Ectodermal cell (in vitro differentiated cells): ENCODE measurements around the gene GSDME. TPM values are rescaled to one million over a fixed set of nuclear protein-coding genes. Genes with fewer than 3 reads are reported as not detected.
"Not testable (repeated sequence)": the region's sequence is repeated elsewhere in the genome, so short reads cannot be mapped to it uniquely, and the experiment has no call there.

Experiments used
- H3K27ac ChIP-seq: 2 replicates; pipeline ENCODE4 v1.7.0; 2013; ENCODE audit warnings: mild to moderate bottlenecking, low read depth, low read length; ENCODE audit not compliant: insufficient read depth, poor library complexity, severe bottlenecking
- H3K27me3 ChIP-seq: 2 replicates; pipeline ENCODE4 v1.7.0; 2013; ENCODE audit warnings: mild to moderate bottlenecking, low read length; ENCODE audit not compliant: insufficient read depth, control insufficient read depth, poor library complexity, severe bottlenecking
- H3K36me3 ChIP-seq: one replicate; pipeline ENCODE4 v1.7.0; 2013; ENCODE audit warnings: low read length; ENCODE audit not compliant: control insufficient read depth, insufficient read depth
- H3K4me1 ChIP-seq: one replicate; pipeline ENCODE4 v1.7.0; 2013; ENCODE audit warnings: low read length; ENCODE audit not compliant: control insufficient read depth, insufficient read depth
- H3K4me3 ChIP-seq: 2 replicates; pipeline ENCODE4 v1.7.0; 2013; ENCODE audit warnings: low read depth, low read length, control low read depth; ENCODE audit not compliant: insufficient read depth
- H3K9me3 ChIP-seq: 2 replicates; pipeline ENCODE4 v1.7.0; 2013; ENCODE audit warnings: mild to moderate bottlenecking, low read length, moderate library complexity; ENCODE audit not compliant: control insufficient read depth
- WGBS, 2 experiments: methylation state at CpG; one replicate each; pipeline ENCODE4 v1.1.7; 2013; ENCODE audit warnings: missing lambda C conversion rate in 2 of 2; 5-methylcytosine and 5-hydroxymethylcytosine counted together
- polyA plus RNA-seq, 4 experiments: library from polyadenylated mRNA; stranded (reverse); fragments of 50-300 nt; gene quantifications; one replicate each; pipeline ENCODE4 v1.2.3, GENCODE V29; 2013

Gene GSDME
- polyA plus RNA-seq (2013, experiment 1 of 4), result 13.5 TPM
- 15.6 TPM for polyA plus RNA-seq (2013, experiment 2 of 4)
- 14.8 TPM for polyA plus RNA-seq (2013, experiment 3 of 4)
- polyA plus RNA-seq (2013, experiment 4 of 4), result 14.4 TPM

- Histone ChIP-seq H3K36me3 (no peaks in the 10 kb centered on the region), H3K4me1 (no peaks in the 10 kb centered on the region), H3K9me3 (no peaks in the 10 kb centered on the region), H3K4me3 (peak within 1 kb of the TSS; percentile 58), H3K27me3 (peaks cover 41% of the 10 kb centered on the region), H3K27ac (no peak within 1 kb of the TSS)
- 12 to 13% methylated on average over 81 of the region's 81 CpGs for WGBS, 2 experiments
Measured at GRCh38 chr7:24757353-24758275, at the start of gene GSDME. GSDME (minus strand) TSS chr7:24757464; CDS start chr7:24749774, 7,690 bp downstream.

- H3K27ac ChIP-seq, result no peak overlapping the region
- H3K4me3 ChIP-seq, result no peak overlapping the region
- WGBS, 2 experiments, result 68 to 71% methylated on average over 5 of the region's 5 CpGs
Measured at GRCh38 chr7:24802300-24802699, 45.0 kb upstream of the GSDME start.

GRCh38 chr7:24801883-24802282, 44.6 kb upstream of the GSDME start:
- H3K9me3 ChIP-seq, result no peaks in the 10 kb centered on the region
- no peaks in the 10 kb centered on the region for H3K36me3 ChIP-seq
- no peaks in the 10 kb centered on the region for H3K27me3 ChIP-seq
- WGBS, 2 experiments, result 92% methylated on average over 2 of the region's 2 CpGs
- no peaks in the 10 kb centered on the region for H3K4me1 ChIP-seq
- no peak overlapping the region for H3K4me3 ChIP-seq
- H3K27ac ChIP-seq, result no peak overlapping the region

More at GRCh38 chr7:24802300-24802699, 45.0 kb upstream of the GSDME start:
- no peaks in the 10 kb centered on the region for H3K9me3 ChIP-seq
- no peaks in the 10 kb centered on the region for H3K4me1 ChIP-seq
- no peaks in the 10 kb centered on the region for H3K36me3 ChIP-seq
- H3K27me3 ChIP-seq, result no peaks in the 10 kb centered on the region

- Histone ChIP-seq H3K4me3 (no peak overlapping the region), H3K27me3 (no peaks in the 10 kb centered on the region), H3K9me3 (no peaks in the 10 kb centered on the region), H3K36me3 (no peaks in the 10 kb centered on the region), H3K27ac (no peak overlapping the region), H3K4me1 (no peaks in the 10 kb centered on the region)
- WGBS, 2 experiments, result 89 to 92% methylated on average over 9 of the region's 9 CpGs
Measured at GRCh38 chr7:24800667-24801066, 43.4 kb upstream of the GSDME start.

- Histone ChIP-seq H3K27ac (no peak overlapping the region), H3K27me3 (no peaks in the 10 kb centered on the region), H3K9me3 (no peaks in the 10 kb centered on the region), H3K36me3 (no peaks in the 10 kb centered on the region), H3K4me1 (no peaks in the 10 kb centered on the region), H3K4me3 (no peak overlapping the region)
- WGBS, 2 experiments, result 95 to 96% methylated on average over 5 of the region's 6 CpGs
Measured at GRCh38 chr7:24800073-24800472, 42.8 kb upstream of the GSDME start.

GRCh38 chr7:24799506-24799905, 42.2 kb upstream of the GSDME start:
- H3K36me3 ChIP-seq, result no peaks in the 10 kb centered on the region
- no peak overlapping the region for H3K4me3 ChIP-seq
- no peaks in the 10 kb centered on the region for H3K27me3 ChIP-seq
- no peaks in the 10 kb centered on the region for H3K9me3 ChIP-seq
- no peaks in the 10 kb centered on the region for H3K4me1 ChIP-seq
- no peak overlapping the region for H3K27ac ChIP-seq
- WGBS, 2 experiments, result 93 to 96% methylated on average over 2 to 3 of the region's 3 CpGs

GRCh38 chr7:24798261-24798660, 41.0 kb upstream of the GSDME start:
- Histone ChIP-seq H3K36me3 (no peaks in the 10 kb centered on the region), H3K9me3 (no peaks in the 10 kb centered on the region), H3K4me1 (no peaks in the 10 kb centered on the region), H3K27me3 (no peaks in the 10 kb centered on the region), H3K4me3 (no peak overlapping the region), H3K27ac (no peak overlapping the region)
- WGBS, 2 experiments, result 95 to 97% methylated on average over 3 to 4 of the region's 4 CpGs

GRCh38 chr7:24797270-24797669, 40.0 kb upstream of the GSDME start:
- WGBS, 2 experiments, result 93 to 94% methylated on average over 4 of the region's 4 CpGs
- no peak overlapping the region for H3K27ac ChIP-seq
- H3K4me1 ChIP-seq, result no peaks in the 10 kb centered on the region
- H3K27me3 ChIP-seq, result no peaks in the 10 kb centered on the region
- H3K9me3 ChIP-seq, result no peaks in the 10 kb centered on the region
- H3K4me3 ChIP-seq, result no peak overlapping the region
- no peaks in the 10 kb centered on the region for H3K36me3 ChIP-seq

GRCh38 chr7:24795407-24795767, 38.1 kb upstream of the GSDME start:
- no peaks in the 10 kb centered on the region for H3K27me3 ChIP-seq
- WGBS, 2 experiments, result 95 to 96% methylated on average over 9 of the region's 9 CpGs
- no peaks in the 10 kb centered on the region for H3K36me3 ChIP-seq
- no peak overlapping the region for H3K4me3 ChIP-seq
- no peak overlapping the region for H3K27ac ChIP-seq
- no peaks in the 10 kb centered on the region for H3K4me1 ChIP-seq
- H3K9me3 ChIP-seq, result no peaks in the 10 kb centered on the region

- not testable (repeated sequence) for H3K27me3 ChIP-seq, H3K4me1 ChIP-seq, H3K36me3 ChIP-seq, H3K4me3 ChIP-seq, H3K9me3 ChIP-seq, H3K27ac ChIP-seq
- 94 to 96% methylated on average over 22 of the region's 22 CpGs for WGBS, 2 experiments
Measured at GRCh38 chr7:24794751-24795406, 37.6 kb upstream of the GSDME start.
